Astrocyte (in vitro differentiated cells and primary cell): ENCODE data around the gene OSBP2. TPM values are rescaled to one million over a fixed set of nuclear protein-coding genes. Genes with fewer than 3 reads are reported as not detected.

Experiments used
- DNase-seq: peaks from one replicate; pipeline ENCODE4 v3.0.0-alpha.2; 2010; ENCODE audit warnings: low read depth
- FAIRE-seq: peaks from 2 replicates; lab custom pipeline; 2011; peaks lifted over from hg19 to GRCh38; lab: Jason Lieb, UNC
- H2AFZ ChIP-seq: 2 replicates; pipeline ENCODE4 v1.6.0; 2012; ENCODE audit warnings: low read depth, low read length, inconsistent platforms
- H3K27ac ChIP-seq: 2 replicates; pipeline ENCODE4 v1.5.1; 2011; ENCODE audit warnings: low read depth, low read length, inconsistent platforms
- H3K27me3 ChIP-seq: 2 replicates; pipeline ENCODE4 v1.6.0; 2011; ENCODE audit warnings: low read length, inconsistent platforms; ENCODE audit not compliant: insufficient read depth
- H3K36me3 ChIP-seq: 2 replicates; pipeline ENCODE4 v1.5.1; 2011; ENCODE audit warnings: low read length, inconsistent platforms; ENCODE audit not compliant: insufficient read depth
- H3K4me1 ChIP-seq: 2 replicates; pipeline ENCODE4 v1.5.1; 2011; ENCODE audit warnings: low read length, inconsistent platforms; ENCODE audit not compliant: insufficient read depth
- H3K4me2 ChIP-seq: 2 replicates; pipeline ENCODE4 v1.6.0; 2012; ENCODE audit warnings: low read length, inconsistent platforms
- H3K4me3 ChIP-seq: 2 replicates; pipeline ENCODE4 v1.5.1; 2011; ENCODE audit warnings: low read depth, mild to moderate bottlenecking, low read length, inconsistent platforms; ENCODE audit not compliant: insufficient read depth
- H3K79me2 ChIP-seq: 2 replicates; pipeline ENCODE4 v1.6.0; 2012; ENCODE audit warnings: mild to moderate bottlenecking, low read length, inconsistent platforms; ENCODE audit not compliant: insufficient read depth
- H3K9ac ChIP-seq: 2 replicates; pipeline ENCODE4 v1.6.0; 2012; ENCODE audit warnings: mild to moderate bottlenecking, low read length, inconsistent platforms
- H3K9me3 ChIP-seq: 2 replicates; pipeline ENCODE4 v1.5.1; 2012; ENCODE audit warnings: low read depth, mild to moderate bottlenecking, low read length, inconsistent platforms; ENCODE audit not compliant: insufficient read depth
- H4K20me1 ChIP-seq: 2 replicates; pipeline ENCODE4 v1.6.0; 2012; ENCODE audit warnings: low read length, inconsistent platforms; ENCODE audit not compliant: insufficient read depth
- H3K27ac Mint-ChIP-seq: one replicate; pipeline ENCODE4 v1.8.0; 2021; ENCODE audit warnings: mild to moderate bottlenecking, mixed read lengths; ENCODE audit not compliant: unreplicated experiment
- H3K27me3 Mint-ChIP-seq: one replicate; pipeline ENCODE4 v1.8.0; 2021; ENCODE audit warnings: low read depth, mixed read lengths; ENCODE audit not compliant: unreplicated experiment
- H3K36me3 Mint-ChIP-seq: one replicate; pipeline ENCODE4 v1.8.0; 2021; ENCODE audit warnings: low read depth, mixed read lengths; ENCODE audit not compliant: unreplicated experiment
- H3K4me1 Mint-ChIP-seq: one replicate; pipeline ENCODE4 v1.8.0; 2021; ENCODE audit warnings: low read depth, mixed read lengths; ENCODE audit not compliant: unreplicated experiment
- H3K4me3 Mint-ChIP-seq: one replicate; pipeline ENCODE4 v1.8.0; 2021; ENCODE audit warnings: mild to moderate bottlenecking, moderate library complexity, mixed read lengths; ENCODE audit not compliant: unreplicated experiment
- H3K9me3 Mint-ChIP-seq: one replicate; pipeline ENCODE4 v1.8.0; 2021; ENCODE audit warnings: mild to moderate bottlenecking, mixed read lengths; ENCODE audit not compliant: unreplicated experiment
- CTCF ChIP-seq: IDR thresholded peaks from 2 replicates; pipeline ENCODE4 v1.5.1; 2011; ENCODE audit warnings: low read depth, mild to moderate bottlenecking, inconsistent platforms, low read length, moderate library complexity; ENCODE audit not compliant: insufficient read depth
- EZH2 ChIP-seq: IDR thresholded peaks from 2 replicates; pipeline ENCODE4 v1.6.1; 2012; ENCODE audit warnings: mild to moderate bottlenecking, low read length, inconsistent platforms; ENCODE audit not compliant: insufficient read depth
- total RNA-seq: library from RNA; stranded (reverse); gene quantifications from 2 replicates; pipeline ENCODE4 v1.2.1, GENCODE V29; 2021

OSBP2 gene
- total RNA-seq, 1 donor from 2014 or later: 0.48 TPM

- no peak overlapping the region for H3K4me2 ChIP-seq
- H3K4me3 Mint-ChIP-seq: no peak overlapping the region
- no peak for DNase-seq
- peaks cover 30% of the 10 kb centered on the region for H3K27me3 Mint-ChIP-seq
- H3K27ac ChIP-seq: no peak overlapping the region
- H2AFZ ChIP-seq: no peak overlapping the region
- TF ChIP-seq CTCF (no peak), EZH2 (no peak)
- H3K4me1 ChIP-seq: no peaks in the 10 kb centered on the region
- no peak overlapping the region for H3K27ac Mint-ChIP-seq
- no peak for FAIRE-seq
- peaks cover 2% of the 10 kb centered on the region for H3K4me1 Mint-ChIP-seq
- H3K4me3 ChIP-seq: no peak overlapping the region
- H3K36me3 ChIP-seq: no peaks in the 10 kb centered on the region
- H3K9me3 Mint-ChIP-seq: peaks cover 2% of the 10 kb centered on the region
- no peaks in the 10 kb centered on the region for H3K27me3 ChIP-seq
- H3K36me3 Mint-ChIP-seq: peaks cover 7% of the 10 kb centered on the region
- no peaks in the 10 kb centered on the region for H3K79me2 ChIP-seq
- no peaks in the 10 kb centered on the region for H3K9me3 ChIP-seq
- H3K9ac ChIP-seq: no peak overlapping the region
- no peaks in the 10 kb centered on the region for H4K20me1 ChIP-seq
Measured at GRCh38 chr22:30881361-30882183, 186.9 kb downstream of the OSBP2 start.

GRCh38 chr22:30882184-30882717 is 187.6 kb downstream of the OSBP2 start:
- no peaks in the 10 kb centered on the region for H3K36me3 ChIP-seq
- no peaks in the 10 kb centered on the region for H3K9me3 ChIP-seq
- no peaks in the 10 kb centered on the region for H3K4me1 ChIP-seq
- no peak overlapping the region for H3K4me2 ChIP-seq
- no peaks in the 10 kb centered on the region for H4K20me1 ChIP-seq
- H3K4me3 ChIP-seq: no peak overlapping the region
- H3K27me3 ChIP-seq: no peaks in the 10 kb centered on the region
- no peak overlapping the region for H3K4me3 Mint-ChIP-seq
- peaks cover 2% of the 10 kb centered on the region for H3K4me1 Mint-ChIP-seq
- H3K27ac Mint-ChIP-seq: no peak overlapping the region
- no peak for TF ChIP-seq CTCF
- TF ChIP-seq EZH2: no peak
- no peak overlapping the region for H3K9ac ChIP-seq
- DNase-seq (no peak), FAIRE-seq (no peak)
- H3K27me3 Mint-ChIP-seq: peaks cover 31% of the 10 kb centered on the region
- H3K79me2 ChIP-seq: no peaks in the 10 kb centered on the region
- no peak overlapping the region for H3K27ac ChIP-seq
- H2AFZ ChIP-seq: no peak overlapping the region
- H3K9me3 Mint-ChIP-seq: peaks cover 2% of the 10 kb centered on the region
- peaks cover 6% of the 10 kb centered on the region for H3K36me3 Mint-ChIP-seq
